22Rv1 (cell line): Measurements from ENCODE around the gene RCAN2.

Source experiments
- ZFX ChIP-seq: fragments of 450-650 bp; IDR thresholded peaks from 2 replicates; pipeline ENCODE4 v1.6.1; 2017; ENCODE audit warnings: antibody characterized with exemption, borderline replicate concordance
- TF ChIP-seq, protein P1 (sequence below): fragments of 450-650 bp; IDR thresholded peaks from 2 replicates; pipeline ENCODE4 v1.5.1; 2017; ENCODE audit warnings: mild to moderate bottlenecking

- TF ChIP-seq, protein P1, sequence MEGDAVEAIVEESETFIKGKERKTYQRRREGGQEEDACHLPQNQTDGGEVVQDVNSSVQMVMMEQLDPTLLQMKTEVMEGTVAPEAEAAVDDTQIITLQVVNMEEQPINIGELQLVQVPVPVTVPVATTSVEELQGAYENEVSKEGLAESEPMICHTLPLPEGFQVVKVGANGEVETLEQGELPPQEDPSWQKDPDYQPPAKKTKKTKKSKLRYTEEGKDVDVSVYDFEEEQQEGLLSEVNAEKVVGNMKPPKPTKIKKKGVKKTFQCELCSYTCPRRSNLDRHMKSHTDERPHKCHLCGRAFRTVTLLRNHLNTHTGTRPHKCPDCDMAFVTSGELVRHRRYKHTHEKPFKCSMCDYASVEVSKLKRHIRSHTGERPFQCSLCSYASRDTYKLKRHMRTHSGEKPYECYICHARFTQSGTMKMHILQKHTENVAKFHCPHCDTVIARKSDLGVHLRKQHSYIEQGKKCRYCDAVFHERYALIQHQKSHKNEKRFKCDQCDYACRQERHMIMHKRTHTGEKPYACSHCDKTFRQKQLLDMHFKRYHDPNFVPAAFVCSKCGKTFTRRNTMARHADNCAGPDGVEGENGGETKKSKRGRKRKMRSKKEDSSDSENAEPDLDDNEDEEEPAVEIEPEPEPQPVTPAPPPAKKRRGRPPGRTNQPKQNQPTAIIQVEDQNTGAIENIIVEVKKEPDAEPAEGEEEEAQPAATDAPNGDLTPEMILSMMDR: no peak
- no peak for TF ChIP-seq ZFX
Measured at GRCh38 chr6:46290421-46291274, 200.6 kb downstream of the RCAN2 start.
